NCI-H1436 treated with DMSO at 0.1 percent for 48 hours (cell line): ENCODE measurements around the gene USB1.
"Not testable (repeated sequence)": the region's sequence is repeated elsewhere in the genome, so short reads cannot be mapped to it uniquely, and the experiment has no call there.

Experiments
- DNase-seq: peaks from one replicate; lab custom pipeline; 2025; lab: John Stamatoyannopoulos, UW

Gene USB1

DNA sequence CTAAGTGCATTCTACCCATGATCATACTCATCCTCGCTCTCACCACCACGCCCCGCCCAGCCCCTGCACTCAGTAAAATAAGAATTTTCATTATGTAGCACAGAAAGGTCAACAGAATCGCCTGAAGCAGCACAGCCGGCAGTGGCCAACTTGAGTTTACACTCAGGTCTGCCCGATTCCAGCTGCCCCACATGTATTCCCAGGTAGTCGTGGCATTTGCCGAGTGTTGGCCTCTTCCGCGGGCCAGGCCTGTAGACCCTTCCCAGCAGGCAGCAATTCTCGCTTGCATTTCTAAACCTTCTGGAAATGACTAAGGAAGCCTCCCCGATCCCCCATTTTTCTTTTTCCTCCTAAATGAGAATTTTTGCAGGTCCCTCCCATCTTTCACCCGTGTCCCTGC lies 30.9 kb upstream of the USB1 start:
- no peak for DNase-seq

DNA sequence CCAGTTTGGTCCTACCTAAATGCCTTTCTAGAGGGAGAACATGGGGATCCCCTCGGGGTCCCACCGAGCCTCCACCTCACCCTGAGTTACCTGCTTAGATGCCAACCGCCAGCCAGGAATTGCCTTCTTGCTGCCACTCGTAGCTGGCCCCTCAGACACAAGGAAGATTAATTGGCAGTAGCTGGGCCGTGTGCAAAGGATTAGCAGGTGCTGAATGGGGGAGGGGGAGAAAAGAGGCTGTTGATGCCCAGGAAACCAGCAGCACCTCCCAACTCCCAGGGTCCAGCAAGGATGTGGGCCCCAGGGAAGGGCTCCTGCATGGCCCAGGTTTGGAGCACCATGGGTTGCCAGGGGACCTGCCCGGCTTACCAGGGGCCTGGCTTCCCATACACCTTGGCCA lies 30.2 kb upstream of the USB1 start, which contains the start of gene CNGB1:
Gene CNGB1, minus strand, starts transcription at position 159 of the 400 bp plus-strand sequence. CDS start 3,842 bp downstream, outside the sequence.
- DNase-seq = no peak

GRCh38 chr16:57971848-57972247 lies 29.4 kb upstream of the USB1 start:
- no peak for DNase-seq

DNA sequence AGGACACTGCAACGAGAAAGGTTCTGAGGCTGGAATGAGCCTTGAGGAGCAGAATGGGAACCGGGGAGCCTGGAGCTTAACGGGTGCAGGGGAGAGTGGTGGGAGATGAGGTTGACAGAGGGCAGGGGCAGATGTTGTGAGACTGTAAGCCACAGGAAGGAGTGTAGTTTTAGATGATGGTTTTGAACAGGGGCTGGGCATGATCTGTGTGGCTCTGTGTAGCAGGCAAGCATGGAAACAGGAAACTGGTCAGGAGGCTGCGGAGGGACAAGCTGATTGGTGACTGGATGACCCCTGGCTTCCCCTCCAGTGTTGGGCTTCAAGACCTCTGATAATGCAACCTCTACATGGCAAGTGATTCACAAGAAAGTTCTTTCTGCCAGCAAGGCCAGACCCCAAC lies 28.9 kb upstream of the USB1 start:
- DNase-seq = no peak

DNA sequence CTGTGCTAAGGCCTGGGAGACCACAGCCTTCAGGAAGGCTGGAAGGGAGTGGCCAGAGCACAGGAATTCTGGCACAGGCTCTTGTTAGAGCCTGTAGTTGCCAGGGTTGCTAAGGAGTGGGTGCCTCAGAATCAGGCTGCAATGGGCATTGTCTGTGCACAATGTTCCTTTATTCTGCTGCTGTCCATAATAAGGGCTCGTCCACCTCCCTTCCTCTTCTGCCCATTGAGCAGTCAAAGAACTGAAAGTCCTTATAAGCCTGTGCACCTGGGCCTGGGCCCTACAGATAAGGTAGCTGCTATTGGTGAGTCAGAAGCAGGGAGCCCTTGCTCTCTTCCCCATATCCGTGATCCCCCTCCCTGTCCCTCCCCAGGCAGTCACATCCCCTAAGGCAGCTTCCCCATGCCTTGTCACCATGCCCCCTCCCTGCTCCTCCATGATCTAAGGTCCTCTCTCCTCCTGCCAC lies 24.8 kb upstream of the USB1 start:
- DNase-seq = no peak

DNA sequence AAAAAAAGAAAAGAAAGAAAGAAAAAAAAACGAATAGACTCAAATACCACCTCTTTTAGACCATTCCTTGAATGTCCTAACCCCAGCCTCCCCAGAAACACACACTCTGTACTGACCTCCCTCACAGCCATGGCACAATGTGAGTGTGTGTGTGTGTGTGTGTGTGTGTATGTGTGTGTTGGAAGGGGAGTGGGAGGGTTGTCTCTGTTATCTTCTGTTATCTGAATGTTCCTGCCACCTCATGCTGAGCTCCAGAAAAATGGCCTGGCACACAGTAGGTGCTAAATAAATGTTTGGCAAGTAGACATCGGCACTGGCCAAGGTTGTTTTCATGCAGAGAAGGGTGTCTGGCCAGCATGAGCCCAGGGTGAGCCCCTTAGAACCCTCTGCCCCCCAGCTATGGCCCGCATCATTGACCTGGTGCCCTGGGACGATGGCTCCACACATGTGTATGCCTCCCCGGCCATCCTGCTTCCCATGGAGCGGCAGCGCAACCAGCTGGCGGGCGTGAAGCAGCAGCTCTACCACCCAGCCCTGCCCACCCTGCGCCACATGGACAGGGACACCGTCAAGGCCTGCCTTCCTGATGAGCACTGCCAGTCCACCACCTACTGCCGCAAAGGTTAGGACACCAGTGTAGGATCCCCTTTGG lies 23.7 kb upstream of the USB1 start:
- no peak for DNase-seq

DNA sequence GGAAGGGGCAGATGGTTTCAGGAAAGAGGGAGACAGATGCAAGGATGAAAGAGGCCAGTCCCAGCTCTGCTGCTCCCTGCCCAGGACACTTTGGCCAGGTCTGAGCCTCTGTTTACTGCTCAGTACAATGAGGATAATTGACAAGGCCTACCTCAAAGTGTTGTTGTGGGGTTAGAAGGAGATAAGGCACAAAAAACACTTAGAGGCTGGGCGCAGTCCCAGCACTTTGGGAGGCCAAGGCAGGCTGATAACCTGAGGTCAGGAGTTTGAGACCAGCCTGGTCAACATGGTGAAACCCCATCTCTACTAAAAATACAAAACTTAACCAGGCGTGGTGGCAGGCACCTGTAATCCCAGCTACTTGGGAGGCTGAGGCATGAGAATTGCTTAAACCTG lies 23.1 kb upstream of the USB1 start:
- not testable (repeated sequence) for DNase-seq

GRCh38 chr16:57979006-57979585 lies 22.1 kb upstream of the USB1 start:
- no peak for DNase-seq

GRCh38 chr16:57981636-57982035 lies 19.6 kb upstream of the USB1 start:
- DNase-seq = no peak

GRCh38 chr16:57982385-57982784 lies 18.8 kb upstream of the USB1 start:
- DNase-seq = no peak

- no peak for DNase-seq
These were observed 16.6 kb upstream of the USB1 start for GRCh38 chr16:57984443-57985203.

GRCh38 chr16:57985204-57986181 lies 15.7 kb upstream of the USB1 start:
- DNase-seq = no peak

- DNase-seq = no peak
These were observed 15.0 kb upstream of the USB1 start for GRCh38 chr16:57986196-57986595.

- DNase-seq = no peak
These were observed 13.6 kb upstream of the USB1 start for GRCh38 chr16:57987441-57988177.

GRCh38 chr16:57988929-57989328 lies 12.3 kb upstream of the USB1 start:
- DNase-seq = no peak

GRCh38 chr16:57991551-57992059 lies 9.6 kb upstream of the USB1 start:
- no peak for DNase-seq

DNA sequence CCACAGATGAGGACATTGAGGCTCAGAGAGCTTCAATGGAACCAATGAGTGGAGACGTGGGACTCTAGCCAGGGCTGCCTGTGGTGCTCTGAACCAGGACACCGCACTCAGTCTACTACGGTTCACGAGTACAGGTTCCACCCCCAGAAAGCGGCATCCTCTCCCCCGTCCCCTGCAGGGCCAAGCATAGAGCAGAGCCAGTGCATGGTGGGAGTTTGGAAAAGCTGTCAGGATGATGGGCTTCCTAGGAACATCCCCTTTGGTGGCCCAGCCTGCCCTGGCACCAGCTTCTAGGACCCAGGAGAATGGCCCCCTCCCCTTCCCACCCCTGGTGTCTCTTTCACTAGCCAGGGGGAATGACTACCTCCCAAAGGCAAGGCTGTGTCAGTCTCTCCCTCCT lies 9.1 kb upstream of the USB1 start:
- no peak for DNase-seq

DNA sequence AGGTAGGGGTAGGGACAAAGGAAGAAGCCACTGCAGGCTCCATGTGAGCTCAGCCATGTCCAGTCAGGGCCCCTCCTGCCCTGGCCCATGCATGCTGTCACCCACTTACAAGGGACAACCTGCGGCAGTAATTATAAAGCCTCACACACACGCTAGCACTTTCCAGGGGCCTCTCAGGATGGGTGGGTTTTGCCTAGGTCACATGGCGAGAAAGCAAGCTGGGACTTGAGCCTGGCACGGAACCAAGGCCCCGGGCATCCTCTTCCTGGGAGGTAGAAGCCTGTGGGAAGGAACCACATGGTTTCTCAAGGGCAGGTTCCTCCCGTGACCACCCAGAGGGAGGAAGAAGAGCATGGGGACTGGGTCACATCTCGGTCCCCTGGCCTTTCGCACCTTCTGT lies 7.8 kb upstream of the USB1 start:
- DNase-seq = no peak

- no peak for DNase-seq
These were observed 7.3 kb upstream of the USB1 start for GRCh38 chr16:57993897-57994296.

GRCh38 chr16:57994361-57994760 lies 6.8 kb upstream of the USB1 start:
- no peak for DNase-seq

- DNase-seq = no peak
These were observed 6.4 kb upstream of the USB1 start for GRCh38 chr16:57994778-57995177.
